ENCODE measurements around the gene POU6F1.

Gene POU6F1

GRCh38 chr12:51171884-51172514 lies 45.9 kb downstream of the POU6F1 start:
- no peak for DNase-seq (ENCODE audit: low read depth in 2 of 2)

GRCh38 chr12:51163795-51164194 lies 54.1 kb downstream of the POU6F1 start:
- no peak for DNase-seq (ENCODE audit: low read depth in 2 of 2)

GRCh38 chr12:51162217-51162616 lies 55.6 kb downstream of the POU6F1 start:
- no peak for DNase-seq (ENCODE audit: low read depth in 2 of 2)

GRCh38 chr12:51160814-51161459 lies 56.9 kb downstream of the POU6F1 start:
- no peak for DNase-seq (ENCODE audit: low read depth in 2 of 2)

- DNase-seq (ENCODE audit: low read depth in 2 of 2): no peak
Observed at GRCh38 chr12:51156245-51156765, 61.6 kb downstream of the POU6F1 start.

DNA sequence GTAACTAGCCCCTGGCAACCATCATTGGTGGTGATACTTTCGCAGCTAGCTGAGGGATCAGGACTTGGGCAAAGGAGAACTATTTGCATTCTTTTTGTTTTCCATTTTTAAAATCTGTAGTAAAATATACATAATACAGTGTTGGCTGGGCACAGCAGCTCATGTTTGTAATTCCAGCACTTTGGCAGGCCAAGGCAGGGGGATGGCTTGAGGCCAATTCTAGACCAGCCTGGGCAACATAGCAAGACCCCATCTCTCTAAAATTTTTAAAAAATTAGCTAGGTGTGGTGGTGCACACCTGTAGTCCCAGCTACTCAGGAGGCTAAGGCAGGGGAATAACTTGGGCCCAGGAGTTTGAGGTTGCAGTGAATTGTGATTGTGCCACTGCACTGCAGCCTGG lies 64.9 kb downstream of the POU6F1 start:
- no peak for DNase-seq (ENCODE audit: low read depth in 2 of 2)

DNA sequence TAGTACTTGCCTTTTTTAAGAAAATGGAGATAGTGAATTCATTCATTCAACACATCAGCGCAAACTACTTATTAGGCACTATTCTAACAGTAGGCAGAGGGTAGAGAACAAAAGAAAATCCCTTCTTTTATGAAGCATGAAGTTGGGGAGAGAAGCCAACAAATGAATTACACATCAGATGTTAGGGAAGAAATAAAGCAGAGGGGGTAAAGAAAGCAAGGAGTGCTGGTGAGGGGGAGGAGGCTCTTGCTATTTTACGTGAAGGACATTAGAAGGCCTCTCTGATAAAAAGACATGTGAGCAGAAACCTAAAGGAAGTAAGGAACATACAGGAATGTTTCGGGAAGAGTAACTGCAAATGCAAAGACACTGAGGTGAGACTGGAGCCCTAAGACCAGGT lies 67.1 kb downstream of the POU6F1 start:
- no peak for DNase-seq (ENCODE audit: low read depth in 2 of 2)

GRCh38 chr12:51147309-51147708 lies 70.6 kb downstream of the POU6F1 start:
- DNase-seq (ENCODE audit: low read depth in 2 of 2): no peak

GRCh38 chr12:51139292-51139844 lies 78.5 kb downstream of the POU6F1 start:
- no peak for DNase-seq (ENCODE audit: low read depth in 2 of 2)

Measured in stimulated activated CD8-positive, alpha-beta memory T cell treated with anti-CD3 and anti-CD28 coated beads, Interleukin-15, amount 100 ng/mL, for 4 hours (primary cell).